Measurements from ENCODE around the gene CADPS.

Gene CADPS

GRCh38 chr3:62749657-62750056 is 125.6 kb downstream of the CADPS start:
- in situ Hi-C loops (cut with HindIII; ENCODE audit: low pct_unique_long_range_greater_than_20kb, low sequenced_read_pairs) = no loop called here
- DNase-seq (ENCODE audit: low read depth in 1 of 2, low spot score in 1 of 2) = no peak
- TF ChIP-seq JUND (IDR thresholded peaks at IDR 0.05; ENCODE audit: low read depth) = no peak

DNA sequence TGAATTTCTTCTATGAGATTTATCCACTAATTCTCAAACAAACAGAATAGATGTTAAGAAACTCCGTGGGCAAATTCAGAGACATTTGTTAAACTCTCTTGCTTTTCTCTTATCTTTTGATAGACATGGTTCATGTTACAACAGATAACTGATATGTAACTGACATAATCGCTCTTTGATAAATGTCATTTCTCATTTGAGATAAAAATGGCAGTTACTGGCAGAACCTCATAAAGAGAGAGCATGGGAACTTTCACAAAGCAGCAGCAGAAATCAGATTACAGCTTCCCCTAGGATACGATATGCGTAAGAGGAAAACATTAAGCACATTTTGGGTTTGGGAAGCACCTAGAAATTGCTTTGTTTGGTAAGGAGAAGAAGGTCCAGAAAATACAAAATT is 126.1 kb downstream of the CADPS start:
- no peak for TF ChIP-seq JUND (IDR thresholded peaks at IDR 0.05; ENCODE audit: low read depth)
- in situ Hi-C loops (cut with HindIII; ENCODE audit: low pct_unique_long_range_greater_than_20kb, low sequenced_read_pairs) = no loop called here

DNA sequence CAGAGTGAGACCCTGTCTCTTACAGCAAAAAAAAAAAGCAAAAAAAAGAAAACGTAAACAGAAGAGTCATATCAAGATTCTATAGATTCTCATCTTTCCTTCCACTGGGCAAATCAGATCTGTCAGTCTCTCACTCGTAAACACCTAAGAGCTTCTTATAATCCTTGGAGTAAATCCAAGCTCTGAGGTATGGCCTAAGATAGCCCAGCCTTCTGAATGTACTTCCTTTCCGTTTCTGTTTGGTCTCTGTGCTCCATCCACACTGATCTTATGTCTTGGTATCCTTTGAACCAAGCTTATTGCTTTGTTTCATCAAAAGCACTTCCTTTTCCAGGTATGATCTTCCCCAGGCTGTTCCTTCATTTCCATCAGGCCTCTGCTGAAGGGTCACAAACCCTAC is 137.8 kb downstream of the CADPS start:
- in situ Hi-C loops (cut with HindIII; ENCODE audit: low pct_unique_long_range_greater_than_20kb, low sequenced_read_pairs) = no loop called here
- TF ChIP-seq JUND (IDR thresholded peaks at IDR 0.05; ENCODE audit: low read depth) = no peak
- DNase-seq (ENCODE audit: low read depth in 1 of 2, low spot score in 1 of 2) = no peak

More for the DNA sequence above, 126.1 kb downstream of the CADPS start:
- DNase-seq (ENCODE audit: low read depth in 1 of 2, low spot score in 1 of 2) = no peak

GRCh38 chr3:62735510-62735909 is 139.7 kb downstream of the CADPS start:
- in situ Hi-C loops (cut with HindIII; ENCODE audit: low pct_unique_long_range_greater_than_20kb, low sequenced_read_pairs) = no loop called here
- no peak for TF ChIP-seq JUND (IDR thresholded peaks at IDR 0.05; ENCODE audit: low read depth)
- DNase-seq (ENCODE audit: low read depth in 1 of 2, low spot score in 1 of 2) = no peak

DNA sequence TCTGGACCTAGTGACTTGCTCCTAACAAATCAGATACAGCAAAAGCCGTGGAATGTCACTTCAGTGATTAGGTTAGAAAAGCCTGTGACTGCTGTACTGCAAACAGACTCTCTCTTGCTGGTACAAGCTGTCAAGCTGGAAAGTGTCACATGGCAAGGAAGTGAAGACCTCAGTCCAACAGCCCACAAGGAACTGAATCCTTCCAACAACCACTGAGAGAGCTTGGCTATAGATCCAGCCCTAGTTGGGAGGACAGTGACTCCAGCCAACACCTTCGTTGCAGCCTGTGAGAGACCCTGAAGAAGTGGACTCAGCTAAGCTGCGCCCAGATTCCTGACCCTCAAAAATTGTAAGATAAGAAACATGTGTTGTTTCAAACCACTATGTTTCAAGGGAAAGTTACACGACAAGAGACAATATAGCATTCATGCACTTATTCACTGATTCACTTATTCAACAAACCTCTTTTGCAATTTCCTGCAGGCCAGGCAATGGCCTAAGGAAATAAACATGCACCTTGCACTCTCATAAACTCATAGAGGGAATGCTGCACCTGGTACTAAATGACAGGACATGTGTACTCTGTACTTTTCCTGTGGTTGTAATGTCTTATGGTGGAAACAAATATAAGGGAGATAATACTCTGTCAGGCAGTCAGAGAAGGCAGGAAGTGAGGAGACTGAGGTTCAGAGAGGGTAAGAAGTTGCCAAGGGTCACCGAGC is 142.9 kb downstream of the CADPS start:
- no peak for DNase-seq (ENCODE audit: low read depth in 1 of 2, low spot score in 1 of 2)
- no peak for TF ChIP-seq JUND (IDR thresholded peaks at IDR 0.05; ENCODE audit: low read depth)
- in situ Hi-C loops (cut with HindIII; ENCODE audit: low pct_unique_long_range_greater_than_20kb, low sequenced_read_pairs) = no loop called here

DNA sequence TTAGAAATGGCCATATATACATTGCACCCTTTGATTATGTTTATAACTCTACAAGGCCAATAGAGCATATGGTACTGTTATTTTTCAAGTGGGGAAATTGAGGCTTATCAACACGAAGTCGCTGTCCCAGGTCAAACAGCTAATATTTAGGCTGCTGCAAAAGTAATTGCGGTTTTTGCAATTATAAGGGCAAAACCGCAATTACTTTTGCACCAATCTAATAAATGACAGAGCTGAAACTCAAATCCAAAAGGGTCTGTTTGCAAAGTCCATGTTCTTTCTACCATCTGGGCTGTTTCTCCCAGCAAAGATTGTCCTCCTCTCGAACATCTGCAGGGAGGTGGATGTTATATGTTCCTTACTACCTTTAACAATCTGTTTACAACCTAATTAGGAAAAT is 147.2 kb downstream of the CADPS start:
- in situ Hi-C loops (cut with HindIII; ENCODE audit: low pct_unique_long_range_greater_than_20kb, low sequenced_read_pairs) = no loop called here
- DNase-seq (ENCODE audit: low read depth in 1 of 2, low spot score in 1 of 2) = no peak
- no peak for TF ChIP-seq JUND (IDR thresholded peaks at IDR 0.05; ENCODE audit: low read depth)

DNA sequence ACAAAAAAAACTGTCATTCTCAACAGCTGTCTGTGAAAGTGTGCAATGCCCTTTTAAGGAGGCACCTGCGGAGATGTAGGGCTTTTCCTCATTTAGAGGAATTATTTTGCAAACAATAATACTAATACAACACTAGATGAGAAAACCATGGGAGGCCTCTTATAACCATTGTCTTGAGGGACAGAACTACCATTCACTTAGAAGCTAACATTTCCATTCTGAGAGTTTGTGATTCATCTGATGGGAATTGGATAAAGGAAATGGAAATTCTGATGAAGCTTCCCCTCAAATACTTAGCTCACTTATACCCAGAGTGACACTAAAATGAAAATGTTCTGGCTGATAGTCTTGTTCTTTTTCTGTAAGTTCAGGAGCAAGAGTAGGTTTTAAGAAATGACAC is 147.7 kb downstream of the CADPS start:
- in situ Hi-C loops (cut with HindIII; ENCODE audit: low pct_unique_long_range_greater_than_20kb, low sequenced_read_pairs) = no loop called here
- TF ChIP-seq JUND (IDR thresholded peaks at IDR 0.05; ENCODE audit: low read depth) = no peak
- DNase-seq (ENCODE audit: low read depth in 1 of 2, low spot score in 1 of 2) = no peak

DNA sequence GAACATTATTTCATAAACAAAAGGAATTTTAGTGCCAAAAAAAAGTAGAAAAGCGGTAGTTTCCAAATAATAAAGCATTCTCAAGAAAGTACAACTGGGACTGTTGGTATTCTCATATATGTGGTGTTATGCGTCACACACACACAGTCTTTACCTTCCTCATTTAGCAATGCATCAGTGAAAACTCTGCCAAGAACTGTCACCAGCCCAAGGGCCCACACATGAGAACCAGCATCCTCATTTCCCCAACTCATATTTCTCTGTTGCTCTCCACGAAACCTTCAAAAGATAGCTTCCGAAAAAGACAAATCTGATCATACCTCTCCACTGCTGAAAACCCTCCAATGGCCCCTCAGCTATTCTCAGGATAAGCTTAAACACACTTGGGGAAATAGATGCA is 150.7 kb downstream of the CADPS start:
- no peak for TF ChIP-seq JUND (IDR thresholded peaks at IDR 0.05; ENCODE audit: low read depth)
- in situ Hi-C loops (cut with HindIII; ENCODE audit: low pct_unique_long_range_greater_than_20kb, low sequenced_read_pairs) = no loop called here
- no peak for DNase-seq (ENCODE audit: low read depth in 1 of 2, low spot score in 1 of 2)

DNA sequence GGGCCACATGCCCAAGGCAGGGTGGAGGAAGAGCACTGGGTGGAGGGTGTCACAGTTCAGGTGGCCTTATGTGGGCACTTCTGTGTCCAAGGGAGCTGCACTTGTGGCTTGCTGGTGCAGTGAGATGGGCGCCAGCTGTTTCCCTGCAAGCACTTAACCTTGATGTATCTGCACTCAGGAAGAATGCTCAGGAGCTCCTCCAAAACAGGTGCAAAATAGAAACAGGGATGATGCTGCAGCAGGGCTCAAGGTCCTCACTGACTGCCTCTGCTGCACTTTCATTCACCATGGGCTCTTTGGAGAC is 151.3 kb downstream of the CADPS start:
- no peak for DNase-seq (ENCODE audit: low read depth in 1 of 2, low spot score in 1 of 2)
- in situ Hi-C loops (cut with HindIII; ENCODE audit: low pct_unique_long_range_greater_than_20kb, low sequenced_read_pairs) = no loop called here
- TF ChIP-seq JUND (IDR thresholded peaks at IDR 0.05; ENCODE audit: low read depth) = no peak

GRCh38 chr3:62723166-62723913 is 151.9 kb downstream of the CADPS start:
- no peak for DNase-seq (ENCODE audit: low read depth in 1 of 2, low spot score in 1 of 2)
- in situ Hi-C loops (cut with HindIII; ENCODE audit: low pct_unique_long_range_greater_than_20kb, low sequenced_read_pairs) = no loop called here
- TF ChIP-seq JUND (IDR thresholded peaks at IDR 0.05; ENCODE audit: low read depth) = no peak

DNA sequence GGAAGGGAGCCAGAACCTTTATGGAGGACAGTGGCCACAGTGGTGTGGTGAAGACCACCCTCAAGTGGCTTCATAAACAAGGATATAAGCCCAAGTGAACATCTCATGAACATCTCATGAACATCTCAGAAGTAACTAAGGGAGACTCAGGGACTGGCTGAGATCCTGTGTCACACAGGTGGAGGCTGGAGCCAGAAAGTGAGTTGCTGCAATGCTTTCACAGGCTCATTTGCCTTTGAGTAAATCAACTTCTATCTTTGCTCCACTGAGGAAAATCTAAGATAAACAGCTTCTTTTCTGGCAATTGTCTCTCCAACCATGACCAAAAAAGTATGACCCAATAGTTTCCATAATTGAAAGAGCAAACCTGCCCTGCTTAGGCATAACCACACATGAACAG is 152.9 kb downstream of the CADPS start:
- in situ Hi-C loops (cut with HindIII; ENCODE audit: low pct_unique_long_range_greater_than_20kb, low sequenced_read_pairs) = no loop called here
- no peak for TF ChIP-seq JUND (IDR thresholded peaks at IDR 0.05; ENCODE audit: low read depth)
- no peak for DNase-seq (ENCODE audit: low read depth in 1 of 2, low spot score in 1 of 2)

GRCh38 chr3:62718515-62719320 is 156.5 kb downstream of the CADPS start:
- in situ Hi-C loops (cut with HindIII; ENCODE audit: low pct_unique_long_range_greater_than_20kb, low sequenced_read_pairs) = no loop called here
- TF ChIP-seq JUND (IDR thresholded peaks at IDR 0.05; ENCODE audit: low read depth) = no peak
- DNase-seq (ENCODE audit: low read depth in 1 of 2, low spot score in 1 of 2) = no peak

- TF ChIP-seq JUND (IDR thresholded peaks at IDR 0.05; ENCODE audit: low read depth) = no peak
- DNase-seq (ENCODE audit: low read depth in 1 of 2, low spot score in 1 of 2) = no peak
- in situ Hi-C loops (cut with HindIII; ENCODE audit: low pct_unique_long_range_greater_than_20kb, low sequenced_read_pairs) = no loop called here
These were observed 157.2 kb downstream of the CADPS start for GRCh38 chr3:62718011-62718410.
